Esophagus squamous epithelium (tissue), 5 donors: ENCODE measurements around the gene C1orf115. TPM values are rescaled to one million over a fixed set of nuclear protein-coding genes. Genes with fewer than 3 reads are reported as not detected.
A peak's percentile ranks its signal among the peaks of the same experiment; 100 is the strongest.

Experiments
- DNase-seq: peaks from one replicate; lab custom pipeline; 2025; lab: John Stamatoyannopoulos, UW
- H3K27ac ChIP-seq, 4 donors: fragments of 200-600 bp; sonication (generic); one replicate each; pipeline ENCODE4 v1.5.1; 2016 to 2019; ENCODE audit warnings: mild to moderate bottlenecking in 1 of 4
- H3K27me3 ChIP-seq, 4 donors: fragments of 200-600 bp; sonication (generic); 1 replicate in 3 of 4; 2 replicates in 1 of 4; pipeline versions ENCODE4 v1.5.1 to v1.6.0; 2017 to 2021; ENCODE audit warnings: antibody characterized with exemption in 1 of 4
- H3K36me3 ChIP-seq, 3 donors: fragments of 200-600 bp; sonication (generic); one replicate each; pipeline ENCODE4 v1.5.1; 2016 to 2019
- H3K4me1 ChIP-seq, 3 donors: fragments of 200-600 bp; sonication (generic); one replicate each; pipeline ENCODE4 v1.5.1; 2017 to 2019
- H3K4me3 ChIP-seq, 4 donors: fragments of 200-600 bp; sonication (generic); 1 replicate in 3 of 4; 2 replicates in 1 of 4; pipeline ENCODE4 v1.5.1; 2016 to 2019; ENCODE audit warnings: mild to moderate bottlenecking in 2 of 4, moderate library complexity in 1 of 4
- H3K9me3 ChIP-seq, 3 donors: fragments of 200-600 bp; sonication (generic); one replicate each; pipeline ENCODE4 v1.5.1; 2016 to 2019
- POLR2A ChIP-seq, 4 donors: fragments of 450-650 bp; IDR thresholded peaks; one replicate each; pipeline ENCODE4 v1.6.1; 2017; ENCODE audit warnings: antibody characterized with exemption in 4 of 4, mild to moderate bottlenecking in 4 of 4, moderate library complexity in 3 of 4
- WGBS, 2 donors: methylation state at CpG; one replicate each; pipeline ENCODE4 v1.1.5; 2018; 5-methylcytosine and 5-hydroxymethylcytosine counted together
- intact Hi-C: fragments of 100-400 bp; cut with DNase I; formaldehyde crosslinking; loops from one replicate; pipeline ENCODE4 v1.15.0; 2022
- total RNA-seq, 4 donors: library from RNA; depleted of rRNA; stranded (reverse); fragments of >200 nt; gene quantifications; one replicate each; pipeline ENCODE4 v1.1.0, GENCODE V29; 2016
- TF ChIP-seq, protein P1 (sequence below), 6 experiments: fragments of 450-650 bp in 4 of 6; fragments of 200-600 bp in 2 of 6; sonication (generic) in 2 of 6; IDR thresholded peaks; one replicate each; pipeline ENCODE4 v1.5.1; 2016 to 2019; ENCODE audit warnings: antibody characterized with exemption in 6 of 6, mild to moderate bottlenecking in 4 of 6, moderate library complexity in 4 of 6
- donor health status: DM: yes; HTN: yes; CAD: no.

C1orf115 gene
- total RNA-seq, 4 donors from 2014 or later = 1.1 to 7.8 (median 4.2) TPM

DNA sequence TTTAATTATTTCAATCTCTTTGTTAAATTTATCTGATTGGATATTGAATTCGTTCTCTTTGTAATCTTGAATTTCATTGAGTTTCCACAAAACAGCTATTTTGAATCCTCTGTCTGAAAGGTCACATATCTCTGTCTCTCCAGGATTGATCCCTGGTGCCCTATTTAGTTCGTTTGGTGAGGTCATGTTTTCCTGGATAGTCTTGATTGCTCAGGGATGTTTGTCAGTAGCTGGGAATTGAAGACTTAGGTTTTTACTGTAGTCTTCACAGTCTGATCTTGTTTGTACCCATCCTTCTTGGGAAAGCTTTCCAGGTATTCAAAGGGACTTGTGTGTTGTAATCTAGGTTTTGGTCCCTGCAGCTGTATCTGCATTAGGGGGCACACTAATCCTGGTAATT lies 51.2 kb downstream of the C1orf115 start:
- no peak overlapping the region for H3K4me3 ChIP-seq
- intact Hi-C loops = no loop called here
- H3K36me3 ChIP-seq = no peaks in the 10 kb centered on the region
- no peak for DNase-seq
- H3K27me3 ChIP-seq = peaks cover 0 to 18% (median 0%) of the 10 kb centered on the region in 4 donors
- no peak overlapping the region for H3K27ac ChIP-seq
- TF ChIP-seq, protein P1, sequence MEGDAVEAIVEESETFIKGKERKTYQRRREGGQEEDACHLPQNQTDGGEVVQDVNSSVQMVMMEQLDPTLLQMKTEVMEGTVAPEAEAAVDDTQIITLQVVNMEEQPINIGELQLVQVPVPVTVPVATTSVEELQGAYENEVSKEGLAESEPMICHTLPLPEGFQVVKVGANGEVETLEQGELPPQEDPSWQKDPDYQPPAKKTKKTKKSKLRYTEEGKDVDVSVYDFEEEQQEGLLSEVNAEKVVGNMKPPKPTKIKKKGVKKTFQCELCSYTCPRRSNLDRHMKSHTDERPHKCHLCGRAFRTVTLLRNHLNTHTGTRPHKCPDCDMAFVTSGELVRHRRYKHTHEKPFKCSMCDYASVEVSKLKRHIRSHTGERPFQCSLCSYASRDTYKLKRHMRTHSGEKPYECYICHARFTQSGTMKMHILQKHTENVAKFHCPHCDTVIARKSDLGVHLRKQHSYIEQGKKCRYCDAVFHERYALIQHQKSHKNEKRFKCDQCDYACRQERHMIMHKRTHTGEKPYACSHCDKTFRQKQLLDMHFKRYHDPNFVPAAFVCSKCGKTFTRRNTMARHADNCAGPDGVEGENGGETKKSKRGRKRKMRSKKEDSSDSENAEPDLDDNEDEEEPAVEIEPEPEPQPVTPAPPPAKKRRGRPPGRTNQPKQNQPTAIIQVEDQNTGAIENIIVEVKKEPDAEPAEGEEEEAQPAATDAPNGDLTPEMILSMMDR (IDR thresholded peaks at IDR 0.05) = no peak
- no peak for TF ChIP-seq POLR2A (IDR thresholded peaks at IDR 0.05)
- no peaks in the 10 kb centered on the region for H3K4me1 ChIP-seq
- 45 to 53% methylated on average over 2 of the region's 2 CpGs for WGBS, 2 donors
- no peaks in the 10 kb centered on the region for H3K9me3 ChIP-seq

DNA sequence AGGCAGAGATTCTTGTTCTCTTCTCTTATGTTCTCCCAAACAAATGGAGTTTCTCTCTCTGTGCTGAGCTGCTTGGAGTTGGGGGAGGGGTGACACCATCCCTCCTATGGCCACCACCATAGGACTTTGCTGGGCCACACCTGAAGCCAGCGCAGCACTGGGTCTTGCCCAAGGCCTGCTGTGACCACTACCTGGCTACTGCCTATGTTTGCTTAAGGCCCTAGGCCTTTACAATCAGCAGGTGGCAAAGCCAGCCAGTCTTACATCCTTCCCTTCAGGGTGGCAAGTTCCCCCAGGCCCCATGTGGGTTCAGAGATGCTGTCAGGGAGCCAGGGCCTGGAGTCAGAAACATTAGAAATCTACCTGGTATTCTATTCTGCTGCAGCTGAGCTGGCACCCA lies 51.7 kb downstream of the C1orf115 start:
- intact Hi-C loops = no loop called here
- H3K36me3 ChIP-seq = no peaks in the 10 kb centered on the region
- no peak for TF ChIP-seq POLR2A (IDR thresholded peaks at IDR 0.05)
- TF ChIP-seq, protein P1 (IDR thresholded peaks at IDR 0.05) = no peak
- DNase-seq = no peak
- H3K4me1 ChIP-seq = no peaks in the 10 kb centered on the region
- peaks cover 0 to 18% (median 0%) of the 10 kb centered on the region in 4 donors for H3K27me3 ChIP-seq
- H3K4me3 ChIP-seq = no peak overlapping the region
- no peaks in the 10 kb centered on the region for H3K9me3 ChIP-seq
- no peak overlapping the region for H3K27ac ChIP-seq
- 100% methylated on average over 1 of the region's 1 CpG; no CpG with 5 or more reads in 1 of the 2 donors for WGBS, 2 donors

DNA sequence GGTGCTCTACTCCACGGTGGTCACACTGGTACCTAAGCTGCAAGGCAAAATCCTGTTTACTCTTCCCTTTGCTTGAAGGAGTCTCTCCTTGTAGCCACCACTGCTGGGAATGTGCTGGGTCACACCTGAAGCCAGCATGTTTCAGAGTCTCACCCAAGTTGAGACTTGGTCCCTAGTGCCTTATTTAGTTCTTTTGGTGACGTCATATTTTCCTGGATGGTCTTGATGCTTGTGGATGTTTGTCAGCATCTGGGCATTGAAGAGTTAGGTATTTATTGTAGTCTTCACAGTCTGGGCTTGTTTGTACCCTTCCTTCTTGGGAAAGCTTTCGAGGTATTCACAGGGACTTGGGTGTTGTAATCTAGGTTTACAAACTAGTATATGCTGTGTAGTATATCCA lies 52.4 kb downstream of the C1orf115 start:
- H3K27ac ChIP-seq = no peak overlapping the region
- TF ChIP-seq POLR2A (IDR thresholded peaks at IDR 0.05) = no peak
- TF ChIP-seq, protein P1 (IDR thresholded peaks at IDR 0.05) = no peak
- H3K9me3 ChIP-seq = no peaks in the 10 kb centered on the region
- DNase-seq = no peak
- H3K27me3 ChIP-seq = peaks cover 0 to 18% (median 0%) of the 10 kb centered on the region in 4 donors
- H3K4me3 ChIP-seq = no peak overlapping the region
- intact Hi-C loops = no loop called here
- 75 to 83% methylated on average over 3 of the region's 3 CpGs for WGBS, 2 donors
- H3K4me1 ChIP-seq = peaks cover 3 to 4% (median 3%) of the 10 kb centered on the region in 3 donors
- no peaks in the 10 kb centered on the region for H3K36me3 ChIP-seq

DNA sequence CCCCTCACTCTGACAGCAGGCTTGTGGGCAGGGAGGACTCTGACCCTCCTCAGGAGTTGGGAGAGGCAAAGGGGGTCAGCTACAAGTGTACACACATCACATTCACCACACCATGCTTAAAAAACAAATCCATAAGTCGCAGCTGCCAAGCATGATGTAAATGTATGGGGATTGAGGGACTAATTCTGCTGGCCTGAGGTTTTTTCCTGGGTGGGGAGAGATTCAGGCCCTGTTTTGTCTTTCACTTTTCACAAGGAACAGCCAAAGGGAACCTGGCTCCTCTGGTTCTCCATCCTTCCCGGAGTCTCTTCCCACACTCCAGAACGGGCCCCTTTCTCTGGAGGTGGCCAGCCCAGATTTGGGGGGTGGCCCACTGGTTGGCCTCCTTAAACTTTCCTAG lies 56.7 kb downstream of the C1orf115 start:
- H3K27ac ChIP-seq = no peak overlapping the region
- no peaks in the 10 kb centered on the region for H3K36me3 ChIP-seq
- no peaks in the 10 kb centered on the region for H3K9me3 ChIP-seq
- DNase-seq = no peak
- WGBS, 2 donors = 100% methylated on average over 1 to 2 of the region's 3 CpGs
- TF ChIP-seq POLR2A (IDR thresholded peaks at IDR 0.05) = no peak
- TF ChIP-seq, protein P1 (IDR thresholded peaks at IDR 0.05) = no peak
- peaks cover 14 to 43% (median 15%) of the 10 kb centered on the region in 3 donors for H3K4me1 ChIP-seq
- peaks cover 0 to 18% (median 0%) of the 10 kb centered on the region in 4 donors for H3K27me3 ChIP-seq
- intact Hi-C loops = no loop called here
- H3K4me3 ChIP-seq = no peak overlapping the region

DNA sequence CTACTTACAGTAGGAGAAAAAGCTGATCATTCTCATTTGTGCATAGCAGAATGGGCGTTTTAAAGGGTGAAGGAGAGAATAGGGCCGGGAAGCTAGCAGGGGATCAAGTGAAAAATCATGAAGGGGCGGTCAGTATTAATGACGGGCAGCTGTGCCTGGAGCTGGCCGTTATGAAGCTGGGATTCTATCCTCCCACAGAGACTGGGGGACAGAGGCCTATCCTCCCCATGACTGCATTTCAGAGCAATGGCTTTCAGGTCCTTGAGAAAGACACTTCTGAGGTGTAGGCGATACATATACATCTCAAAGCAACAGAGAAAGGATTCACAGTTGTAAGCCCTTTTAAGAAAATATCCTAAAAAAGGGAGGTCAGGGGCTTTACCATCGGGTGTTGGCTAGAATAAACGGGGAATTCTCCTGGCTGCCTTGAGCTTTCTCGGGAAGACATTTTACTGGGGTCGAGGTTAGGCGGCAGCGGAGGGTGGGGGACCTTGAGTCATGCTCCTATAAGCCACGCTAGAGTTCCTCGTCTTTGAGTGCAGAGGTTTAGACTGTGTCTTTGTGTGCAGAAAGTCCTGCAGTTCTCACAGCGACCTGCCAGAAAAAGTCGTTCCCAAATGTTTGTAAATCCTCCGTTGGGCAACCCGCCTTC lies 57.4 kb downstream of the C1orf115 start:
- intact Hi-C loops = no loop called here
- Histone ChIP-seq H3K9me3 (no peaks in the 10 kb centered on the region), H3K4me3 (peak overlapping the region; percentile 69 to 85 (median 74)), H3K36me3 (no peaks in the 10 kb centered on the region), H3K27me3 (peaks cover 0 to 11% (median 0%) of the 10 kb centered on the region in 4 donors), H3K4me1 (peaks cover 14 to 45% (median 15%) of the 10 kb centered on the region in 3 donors), H3K27ac (peak overlapping the region; percentile 81 to 93 (median 88))
- TF ChIP-seq, protein P1 (IDR thresholded peaks at IDR 0.05) = peak in 1 of 6 experiments; percentile 14
- TF ChIP-seq POLR2A (IDR thresholded peaks at IDR 0.05) = no peak
- DNase-seq = no peak
- WGBS, 2 donors = 24 to 30% methylated on average over 16 to 18 of the region's 18 CpGs
